ENCODE data around the gene TAF6L. TPM values are rescaled to one million over a fixed set of nuclear protein-coding genes. Genes with fewer than 3 reads are reported as not detected.

Gene TAF6L, protein sequence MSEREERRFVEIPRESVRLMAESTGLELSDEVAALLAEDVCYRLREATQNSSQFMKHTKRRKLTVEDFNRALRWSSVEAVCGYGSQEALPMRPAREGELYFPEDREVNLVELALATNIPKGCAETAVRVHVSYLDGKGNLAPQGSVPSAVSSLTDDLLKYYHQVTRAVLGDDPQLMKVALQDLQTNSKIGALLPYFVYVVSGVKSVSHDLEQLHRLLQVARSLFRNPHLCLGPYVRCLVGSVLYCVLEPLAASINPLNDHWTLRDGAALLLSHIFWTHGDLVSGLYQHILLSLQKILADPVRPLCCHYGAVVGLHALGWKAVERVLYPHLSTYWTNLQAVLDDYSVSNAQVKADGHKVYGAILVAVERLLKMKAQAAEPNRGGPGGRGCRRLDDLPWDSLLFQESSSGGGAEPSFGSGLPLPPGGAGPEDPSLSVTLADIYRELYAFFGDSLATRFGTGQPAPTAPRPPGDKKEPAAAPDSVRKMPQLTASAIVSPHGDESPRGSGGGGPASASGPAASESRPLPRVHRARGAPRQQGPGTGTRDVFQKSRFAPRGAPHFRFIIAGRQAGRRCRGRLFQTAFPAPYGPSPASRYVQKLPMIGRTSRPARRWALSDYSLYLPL
- total RNA-seq (10 to 100 TPM; 21.8 to 24.1 TPM), polyA plus RNA-seq (9.6 TPM)

DNA sequence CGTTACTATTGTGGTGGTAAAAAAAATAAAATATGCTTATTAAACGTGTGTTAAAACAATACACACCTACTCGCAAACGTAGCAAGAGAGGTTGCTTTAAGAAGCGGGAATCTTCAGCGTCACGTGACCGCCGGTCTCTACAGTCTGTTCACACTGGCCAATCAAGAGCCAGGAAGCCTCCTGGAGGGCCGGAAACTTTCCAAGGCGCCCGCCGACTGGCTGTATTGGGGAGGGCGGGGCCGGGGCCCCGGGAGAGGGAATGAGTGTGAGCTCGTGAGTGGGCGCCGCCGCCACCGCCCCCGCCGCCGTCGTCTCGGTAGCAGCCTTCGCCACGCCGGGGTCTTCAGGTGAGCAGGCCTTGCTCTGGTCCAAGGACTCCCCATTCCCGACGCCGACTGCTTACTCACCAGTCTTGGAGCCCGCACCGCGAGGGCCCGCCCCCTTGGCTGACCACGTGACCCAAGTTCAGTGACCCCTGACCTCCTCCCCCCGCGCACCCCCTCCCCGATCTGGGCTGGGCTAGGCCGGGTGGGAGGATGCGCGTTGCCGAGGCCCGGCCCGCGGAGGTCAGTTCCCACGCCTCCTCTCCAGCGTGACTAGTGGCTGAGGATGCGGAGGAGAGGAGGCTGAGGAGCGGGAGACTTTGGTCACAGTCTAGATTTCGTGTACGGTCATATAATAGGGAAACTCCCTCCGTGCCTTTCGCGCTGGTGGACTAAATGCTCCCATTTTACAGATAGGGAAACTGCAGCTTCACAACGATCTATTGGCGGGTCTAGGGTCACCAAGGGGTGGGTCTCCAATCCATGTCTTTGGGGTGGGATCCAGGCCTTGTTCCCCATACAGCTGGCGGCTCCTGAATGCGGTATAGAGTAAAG is at the start of gene TAF6L:
TAF6L (plus strand) TSS at position 253 of the 878 bp plus-strand sequence. CDS start 4,388 bp downstream, outside the sequence.
- DNase-seq = peak; percentile 83 to 93 (median 87)
- H3K9me3 Mint-ChIP-seq = no peaks in the 10 kb centered on the region
- peaks cover 7% of the 10 kb centered on the region for H3K36me3 ChIP-seq (ENCODE audit: insufficient read depth, low read length)
- H3K4me1 Mint-ChIP-seq = peaks cover 18 to 30% (median 28%) of the 10 kb centered on the region in 3 donors
- H3K4me1 ChIP-seq (ENCODE audit: insufficient read depth, low read length) = peaks cover 22% of the 10 kb centered on the region
- H3K36me3 Mint-ChIP-seq = peaks cover 0 to 44% (median 5%) of the 10 kb centered on the region in 3 donors
- POLR2A ChIA-PET = interaction anchor here (0.5 to 4.7 kb wide), 17 partner anchors 10 to 216 kb away, joined by 3 to 31 read pairs (median 5); partner anchors contain the start of genes HNRNPUL2, POLR2G, TEX54 and TMEM179B
- CTCF ChIA-PET = interaction anchor here (0.7 to 8.3 kb wide), 8 partner anchors 10 to 148 kb away, joined by 3 to 74 read pairs (median 4); partner anchors contain the start of genes INTS5, POLR2G, STX5 and TEX54
- peak within 1 kb of the TSS; percentile 85 to 99 (median 95) for H3K27ac Mint-ChIP-seq
- H3K4me3 Mint-ChIP-seq = peak within 1 kb of the TSS; percentile 87 to 96 (median 93)
- peak within 1 kb of the TSS; percentile 75 for H3K27ac ChIP-seq (ENCODE audit: low read depth, low read length)
- peak within 1 kb of the TSS; percentile 42 for H3K4me3 ChIP-seq (ENCODE audit: low read length)
- H3K27me3 ChIP-seq (ENCODE audit: insufficient read depth, low read length, poor library complexity, severe bottlenecking) = no peaks in the 10 kb centered on the region
- H3K27me3 Mint-ChIP-seq = no peaks in the 10 kb centered on the region
- no peaks in the 10 kb centered on the region for H3K9me3 ChIP-seq (ENCODE audit: low read length)

- Histone ChIP-seq H3K36me3 (ENCODE audit: insufficient read depth, low read length) (peaks cover 63% of the 10 kb centered on the region), H3K4me3 (ENCODE audit: low read length) (no peak overlapping the region), H3K27ac (ENCODE audit: low read depth, low read length) (no peak overlapping the region), H3K4me1 (ENCODE audit: insufficient read depth, low read length) (peaks cover 32% of the 10 kb centered on the region), H3K9me3 (ENCODE audit: low read length) (no peaks in the 10 kb centered on the region), H3K27me3 (ENCODE audit: insufficient read depth, low read length, poor library complexity, severe bottlenecking) (no peaks in the 10 kb centered on the region)
- POLR2A ChIA-PET = no interaction called here
- H3K9me3 Mint-ChIP-seq = no peaks in the 10 kb centered on the region
- peaks cover 49 to 79% (median 66%) of the 10 kb centered on the region in 3 donors for H3K4me1 Mint-ChIP-seq
- H3K27me3 Mint-ChIP-seq = no peaks in the 10 kb centered on the region
- H3K36me3 Mint-ChIP-seq = peaks cover 30 to 86% (median 45%) of the 10 kb centered on the region in 3 donors
- peak overlapping the region in 1 of 7 donors; percentile 84 for H3K4me3 Mint-ChIP-seq
- peak overlapping the region in 4 of 8 donors; percentile 34 to 73 (median 70) for H3K27ac Mint-ChIP-seq
- CTCF ChIA-PET = no interaction called here
- no peak for DNase-seq
Measured at GRCh38 chr11:62721994-62722393, 49.2 kb upstream of the TAF6L start.

GRCh38 chr11:62724171-62724570 is 47.0 kb upstream of the TAF6L start:
- peak overlapping the region; percentile 92 to 99 (median 98) for H3K4me3 Mint-ChIP-seq
- peaks cover 49% of the 10 kb centered on the region for H3K36me3 ChIP-seq (ENCODE audit: insufficient read depth, low read length)
- H3K9me3 ChIP-seq (ENCODE audit: low read length) = no peaks in the 10 kb centered on the region
- H3K9me3 Mint-ChIP-seq = no peaks in the 10 kb centered on the region
- H3K4me1 Mint-ChIP-seq = peaks cover 55 to 70% (median 69%) of the 10 kb centered on the region in 3 donors
- no peak for DNase-seq
- ChIA-PET CTCF (interaction anchor here (1.1 to 2.8 kb wide), 3 partner anchors 9 to 62 kb away, joined by 3 to 10 read pairs (median 3); partner anchors contain the start of genes BSCL2 and GNG3), POLR2A (interaction anchor here (0.7 to 1.7 kb wide), 3 partner anchors 62 to 739 kb away, joined by 3 to 4 read pairs (median 4); no protein-coding TSS in a partner anchor)
- no peaks in the 10 kb centered on the region for H3K27me3 ChIP-seq (ENCODE audit: insufficient read depth, low read length, poor library complexity, severe bottlenecking)
- H3K27me3 Mint-ChIP-seq = peaks cover 0 to 3% of the 10 kb centered on the region in 2 donors
- peaks cover 32% of the 10 kb centered on the region for H3K4me1 ChIP-seq (ENCODE audit: insufficient read depth, low read length)
- H3K27ac Mint-ChIP-seq = peak overlapping the region; percentile 44 to 97 (median 76)
- H3K4me3 ChIP-seq (ENCODE audit: low read length) = peak overlapping the region; percentile 63
- H3K36me3 Mint-ChIP-seq = peaks cover 24 to 87% (median 38%) of the 10 kb centered on the region in 3 donors
- H3K27ac ChIP-seq (ENCODE audit: low read depth, low read length) = no peak overlapping the region

DNA sequence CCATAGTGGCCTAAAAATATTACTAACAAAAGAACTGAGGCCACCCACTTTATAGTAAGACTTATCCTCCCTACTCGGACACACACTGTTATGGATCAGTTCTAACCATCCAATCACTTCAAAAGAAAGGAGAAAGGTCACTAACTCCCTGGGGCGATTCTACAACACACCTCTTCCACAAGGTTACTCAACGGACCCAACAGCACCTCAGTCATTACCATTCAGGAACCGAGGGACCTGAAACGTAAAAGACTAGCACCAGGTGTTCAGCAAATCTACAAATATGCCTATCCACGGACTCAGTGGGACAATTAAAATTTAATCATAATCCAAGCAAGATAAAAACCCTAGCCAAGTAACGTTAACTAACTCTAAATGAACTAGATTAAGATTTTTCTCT is 45.5 kb upstream of the TAF6L start:
- peak overlapping the region; percentile 90 for H3K27ac ChIP-seq (ENCODE audit: low read depth, low read length)
- Mint-ChIP-seq H3K4me1 (peaks cover 57 to 70% (median 69%) of the 10 kb centered on the region in 3 donors), H3K4me3 (peak overlapping the region; percentile 92 to 99 (median 98)), H3K9me3 (no peaks in the 10 kb centered on the region), H3K36me3 (peaks cover 14 to 76% (median 31%) of the 10 kb centered on the region in 3 donors), H3K27me3 (peaks cover 0 to 3% of the 10 kb centered on the region in 2 donors), H3K27ac (peak overlapping the region; percentile 90 to 99 (median 94))
- no peaks in the 10 kb centered on the region for H3K27me3 ChIP-seq (ENCODE audit: insufficient read depth, low read length, poor library complexity, severe bottlenecking)
- ChIA-PET CTCF (interaction anchor here (0.7 to 2.4 kb wide), 4 partner anchors 28 to 156 kb away, joined by 3 to 9 read pairs (median 4); partner anchors contain the start of gene ZBTB3), POLR2A (interaction anchor here (2.3 to 3.9 kb wide), 4 partner anchors 16 to 129 kb away, joined by 17 to 42 read pairs (median 26); partner anchors contain the start of genes BSCL2, GNG3 and POLR2G)
- H3K4me3 ChIP-seq (ENCODE audit: low read length) = peak overlapping the region; percentile 63
- H3K36me3 ChIP-seq (ENCODE audit: insufficient read depth, low read length) = peaks cover 37% of the 10 kb centered on the region
- DNase-seq = no peak
- H3K4me1 ChIP-seq (ENCODE audit: insufficient read depth, low read length) = peaks cover 38% of the 10 kb centered on the region
- no peaks in the 10 kb centered on the region for H3K9me3 ChIP-seq (ENCODE audit: low read length)

GRCh38 chr11:62726156-62726914 is 44.9 kb upstream of the TAF6L start:
- H3K27ac Mint-ChIP-seq = peak overlapping the region; percentile 90 to 99 (median 94)
- H3K27me3 Mint-ChIP-seq = peaks cover 0 to 3% of the 10 kb centered on the region in 2 donors
- Histone ChIP-seq H3K4me3 (ENCODE audit: low read length) (peak overlapping the region; percentile 63), H3K27ac (ENCODE audit: low read depth, low read length) (peak overlapping the region; percentile 90), H3K9me3 (ENCODE audit: low read length) (no peaks in the 10 kb centered on the region), H3K4me1 (ENCODE audit: insufficient read depth, low read length) (peaks cover 42% of the 10 kb centered on the region), H3K36me3 (ENCODE audit: insufficient read depth, low read length) (peaks cover 30% of the 10 kb centered on the region), H3K27me3 (ENCODE audit: insufficient read depth, low read length, poor library complexity, severe bottlenecking) (no peaks in the 10 kb centered on the region)
- peaks cover 56 to 69% (median 68%) of the 10 kb centered on the region in 3 donors for H3K4me1 Mint-ChIP-seq
- H3K9me3 Mint-ChIP-seq = no peaks in the 10 kb centered on the region
- H3K36me3 Mint-ChIP-seq = peaks cover 9 to 72% (median 26%) of the 10 kb centered on the region in 3 donors
- H3K4me3 Mint-ChIP-seq = peak overlapping the region; percentile 92 to 99 (median 98)
- ChIA-PET POLR2A (interaction anchor here (0.7 to 4.0 kb wide), 22 partner anchors 8 to 182 kb away, joined by 3 to 70 read pairs (median 6); partner anchors contain the start of genes BSCL2, C11orf98, CSKMT and GNG3), CTCF (interaction anchor here (0.7 to 2.4 kb wide), 10 partner anchors 10 to 184 kb away, joined by 3 to 13 read pairs (median 6); partner anchors contain the start of genes SLC3A2, TMEM179B and ZBTB3)
- DNase-seq = peak in 1 of 5 donors; percentile 15

- H3K4me1 ChIP-seq (ENCODE audit: insufficient read depth, low read length) = peaks cover 43% of the 10 kb centered on the region
- Mint-ChIP-seq H3K27me3 (peaks cover 0 to 3% of the 10 kb centered on the region in 2 donors), H3K27ac (peak overlapping the region; percentile 88 to 99 (median 94)), H3K36me3 (peaks cover 9 to 69% (median 24%) of the 10 kb centered on the region in 3 donors), H3K4me3 (peak overlapping the region; percentile 92 to 99 (median 98)), H3K4me1 (peaks cover 58 to 67% (median 66%) of the 10 kb centered on the region in 3 donors), H3K9me3 (no peaks in the 10 kb centered on the region)
- POLR2A ChIA-PET = interaction anchor here (0.6 to 4.0 kb wide), 34 partner anchors 10 to 1591 kb away, joined by 3 to 70 read pairs (median 6); partner anchors contain the start of genes B3GAT3, BSCL2, C11orf98 and CSKMT
- DNase-seq = no peak
- H3K4me3 ChIP-seq (ENCODE audit: low read length) = peak overlapping the region; percentile 99
- H3K36me3 ChIP-seq (ENCODE audit: insufficient read depth, low read length) = peaks cover 25% of the 10 kb centered on the region
- H3K27me3 ChIP-seq (ENCODE audit: insufficient read depth, low read length, poor library complexity, severe bottlenecking) = no peaks in the 10 kb centered on the region
- H3K9me3 ChIP-seq (ENCODE audit: low read length) = no peaks in the 10 kb centered on the region
- H3K27ac ChIP-seq (ENCODE audit: low read depth, low read length) = peak overlapping the region; percentile 90
- CTCF ChIA-PET = interaction anchor here (1.0 to 3.6 kb wide), 12 partner anchors 10 to 302 kb away, joined by 3 to 13 read pairs (median 7); partner anchors contain the start of genes EEF1G, LBHD1, POLR2G and SLC3A2
Measured at GRCh38 chr11:62726915-62727164, 44.4 kb upstream of the TAF6L start.
